ENCODE data around the gene IKZF1.

Gene IKZF1

GRCh38 chr7:50362712-50363282 is 58.3 kb downstream of the IKZF1 start:
- H4K20me1 ChIP-seq (ENCODE audit: low read depth, low read length): 0 out of 2 replicates have a peak, but pooled peaks cover under 1% of the 10 kb centered on the region
- peaks cover 26% of the 10 kb centered on the region for H3K36me3 ChIP-seq (ENCODE audit: low read length)
- H3F3A ChIP-seq (ENCODE audit: insufficient read depth): peaks cover 29% of the 10 kb centered on the region
- H3K9me3 ChIP-seq (ENCODE audit: insufficient read depth, low read length): no peaks in the 10 kb centered on the region
- H3K27ac ChIP-seq (ENCODE audit: low read depth, low read length): no peak overlapping the region
- H3K9me2 ChIP-seq (replicated peaks; ENCODE audit: insufficient read depth, low read length): no peaks in the 10 kb centered on the region
- H3K4me3 ChIP-seq (ENCODE audit: insufficient read depth, low read length, poor library complexity, severe bottlenecking): no peak overlapping the region
- peaks cover 79% of the 10 kb centered on the region for H3K79me2 ChIP-seq (ENCODE audit: insufficient read depth, low read length)
- H3K27me3 ChIP-seq (ENCODE audit: low read length): no peaks in the 10 kb centered on the region
- H3K4me2 ChIP-seq (ENCODE audit: low read depth, low read length, poor library complexity, severe bottlenecking): no peak overlapping the region
- TF ChIP-seq CTCF (IDR thresholded peaks at IDR 0.05; ENCODE audit: insufficient read depth, low read length, poor library complexity, severe bottlenecking) (no peak), EZH2phosphoT487 (conservative IDR thresholded peaks at IDR 0.05; ENCODE audit: low read length) (no peak)
- H2AFZ ChIP-seq (ENCODE audit: low read depth, low read length, severe bottlenecking): no peak overlapping the region
- H3K9ac ChIP-seq (ENCODE audit: low read length): no peak overlapping the region

DNA sequence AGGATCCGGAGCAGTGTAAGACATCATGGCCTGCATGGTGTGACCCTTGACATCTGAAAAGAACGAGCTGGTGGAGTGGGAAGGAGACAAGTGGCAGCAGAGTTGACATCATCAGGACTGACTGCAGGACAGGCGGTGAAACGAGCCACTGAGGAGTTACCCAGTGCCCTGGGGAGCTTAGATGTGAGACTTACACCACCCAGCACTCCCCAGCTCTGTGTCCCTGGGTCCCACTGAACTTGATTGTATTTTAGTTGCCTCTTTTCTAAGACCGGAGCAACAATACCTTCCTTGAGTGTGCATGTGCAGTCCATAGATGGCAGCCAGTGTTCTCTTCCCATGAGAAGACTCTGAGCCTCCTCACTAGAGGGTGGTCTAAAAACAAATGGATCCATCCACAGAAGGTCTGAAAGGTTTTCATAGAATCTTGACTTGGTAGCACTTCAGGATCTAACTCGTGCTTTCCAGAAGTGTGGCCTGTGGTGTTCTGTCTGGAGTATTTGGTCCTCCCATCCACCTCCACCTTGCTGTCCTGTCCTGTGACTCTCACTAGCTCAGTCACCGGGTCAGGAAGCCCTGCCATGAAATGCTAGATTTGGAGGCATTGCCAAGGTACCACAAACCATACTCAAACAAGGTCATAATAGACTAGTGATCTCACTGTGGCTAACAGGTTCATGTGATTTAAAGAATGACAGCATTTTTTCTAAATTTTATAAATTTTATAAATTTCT is 59.0 kb downstream of the IKZF1 start:
- TF ChIP-seq EZH2phosphoT487 (conservative IDR thresholded peaks at IDR 0.05; ENCODE audit: low read length) (no peak), CTCF (IDR thresholded peaks at IDR 0.05; ENCODE audit: insufficient read depth, low read length, poor library complexity, severe bottlenecking) (no peak)
- no peaks in the 10 kb centered on the region for H3K9me2 ChIP-seq (replicated peaks; ENCODE audit: insufficient read depth, low read length)
- peaks cover 72% of the 10 kb centered on the region for H3K79me2 ChIP-seq (ENCODE audit: insufficient read depth, low read length)
- no peak overlapping the region for H3K9ac ChIP-seq (ENCODE audit: low read length)
- H3K4me3 ChIP-seq (ENCODE audit: insufficient read depth, low read length, poor library complexity, severe bottlenecking): no peak overlapping the region
- peaks cover 36% of the 10 kb centered on the region for H3F3A ChIP-seq (ENCODE audit: insufficient read depth)
- H2AFZ ChIP-seq (ENCODE audit: low read depth, low read length, severe bottlenecking): no peak overlapping the region
- no peaks in the 10 kb centered on the region for H4K20me1 ChIP-seq (ENCODE audit: low read depth, low read length)
- no peaks in the 10 kb centered on the region for H3K27me3 ChIP-seq (ENCODE audit: low read length)
- no peaks in the 10 kb centered on the region for H3K9me3 ChIP-seq (ENCODE audit: insufficient read depth, low read length)
- H3K27ac ChIP-seq (ENCODE audit: low read depth, low read length): no peak overlapping the region; the same call in 1 of the 2 replicates
- H3K4me2 ChIP-seq (ENCODE audit: low read depth, low read length, poor library complexity, severe bottlenecking): no peak overlapping the region
- peaks cover 32% of the 10 kb centered on the region for H3K36me3 ChIP-seq (ENCODE audit: low read length)

DNA sequence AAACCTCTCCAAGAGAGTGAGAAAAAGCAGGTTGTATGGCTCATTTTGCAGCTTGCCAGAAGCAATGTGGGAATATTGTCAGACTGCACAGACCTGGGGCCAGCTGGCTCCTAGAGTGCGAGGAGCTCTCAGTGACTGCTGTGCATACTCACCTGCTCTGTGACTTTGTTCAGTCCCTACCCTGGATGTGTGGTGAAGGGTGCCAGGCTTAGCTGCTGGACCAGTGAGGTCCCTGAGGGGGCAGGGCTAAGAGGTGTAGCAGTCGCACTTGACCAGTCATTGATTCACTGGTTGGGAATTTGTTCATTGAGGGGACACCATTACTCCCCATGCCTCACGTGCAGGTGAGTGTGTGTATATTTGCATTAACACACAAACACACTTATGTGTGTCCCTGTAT is 60.1 kb downstream of the IKZF1 start:
- TF ChIP-seq EZH2phosphoT487 (conservative IDR thresholded peaks at IDR 0.05; ENCODE audit: low read length): no peak
- peaks cover 43% of the 10 kb centered on the region for H3F3A ChIP-seq (ENCODE audit: insufficient read depth)
- H2AFZ ChIP-seq (ENCODE audit: low read depth, low read length, severe bottlenecking): no peak overlapping the region
- no peak overlapping the region for H3K4me3 ChIP-seq (ENCODE audit: insufficient read depth, low read length, poor library complexity, severe bottlenecking)
- H3K9ac ChIP-seq (ENCODE audit: low read length): no peak overlapping the region
- H4K20me1 ChIP-seq (ENCODE audit: low read depth, low read length): no peaks in the 10 kb centered on the region
- peaks cover 63% of the 10 kb centered on the region for H3K79me2 ChIP-seq (ENCODE audit: insufficient read depth, low read length)
- no peaks in the 10 kb centered on the region for H3K9me3 ChIP-seq (ENCODE audit: insufficient read depth, low read length)
- no peak overlapping the region for H3K27ac ChIP-seq (ENCODE audit: low read depth, low read length)
- no peaks in the 10 kb centered on the region for H3K9me2 ChIP-seq (replicated peaks; ENCODE audit: insufficient read depth, low read length)
- H3K36me3 ChIP-seq (ENCODE audit: low read length): peaks cover 43% of the 10 kb centered on the region
- H3K4me2 ChIP-seq (ENCODE audit: low read depth, low read length, poor library complexity, severe bottlenecking): no peak overlapping the region
- no peaks in the 10 kb centered on the region for H3K27me3 ChIP-seq (ENCODE audit: low read length)

- no peaks in the 10 kb centered on the region for H3K9me2 ChIP-seq (replicated peaks; ENCODE audit: insufficient read depth, low read length)
- H3K4me3 ChIP-seq (ENCODE audit: insufficient read depth, low read length, poor library complexity, severe bottlenecking): no peak overlapping the region
- no peak overlapping the region for H3K9ac ChIP-seq (ENCODE audit: low read length)
- peaks cover 43% of the 10 kb centered on the region for H3F3A ChIP-seq (ENCODE audit: insufficient read depth)
- H2AFZ ChIP-seq (ENCODE audit: low read depth, low read length, severe bottlenecking): no peak overlapping the region
- H3K4me2 ChIP-seq (ENCODE audit: low read depth, low read length, poor library complexity, severe bottlenecking): no peak overlapping the region
- no peak overlapping the region for H3K27ac ChIP-seq (ENCODE audit: low read depth, low read length)
- peaks cover 63% of the 10 kb centered on the region for H3K79me2 ChIP-seq (ENCODE audit: insufficient read depth, low read length)
- H3K36me3 ChIP-seq (ENCODE audit: low read length): peaks cover 56% of the 10 kb centered on the region
- H3K27me3 ChIP-seq (ENCODE audit: low read length): no peaks in the 10 kb centered on the region
- H4K20me1 ChIP-seq (ENCODE audit: low read depth, low read length): 0 out of 2 replicates have a peak, but pooled peaks cover 6% of the 10 kb centered on the region
- TF ChIP-seq CTCF (IDR thresholded peaks at IDR 0.05; ENCODE audit: insufficient read depth, low read length, poor library complexity, severe bottlenecking) (no peak), EZH2phosphoT487 (conservative IDR thresholded peaks at IDR 0.05; ENCODE audit: low read length) (no peak)
- no peaks in the 10 kb centered on the region for H3K9me3 ChIP-seq (ENCODE audit: insufficient read depth, low read length)
These were observed 61.8 kb downstream of the IKZF1 start for GRCh38 chr7:50366311-50366710.

Data from SU-DHL-6 (cell line).